ENCODE results near the gene SPRED2.

DNA sequence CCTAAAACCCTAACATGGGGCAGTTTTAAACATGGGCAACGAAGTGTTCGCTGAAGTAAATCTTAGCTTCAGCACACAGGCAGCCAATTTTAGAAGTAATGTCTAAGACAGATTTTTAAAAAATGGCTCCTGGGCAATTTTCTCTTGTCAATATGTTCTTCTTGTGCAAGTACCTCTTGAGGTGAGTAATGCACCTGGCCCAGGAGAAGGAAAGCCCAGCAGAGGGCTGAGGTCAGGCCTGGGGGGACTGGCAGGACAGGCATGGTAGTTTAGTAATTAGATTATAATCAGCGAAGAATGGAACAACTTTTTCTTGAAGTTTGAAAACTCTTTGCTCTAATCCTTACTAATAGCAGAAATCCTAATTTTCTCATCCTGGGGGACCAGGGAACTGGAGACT, 77.6 kb downstream of the SPRED2 start:
- TF ChIP-seq EZH2 (IDR thresholded peaks at IDR 0.05; ENCODE audit: insufficient read depth, poor library complexity, severe bottlenecking), result no peak
- no peak for TF ChIP-seq EZH2phosphoT487 (IDR thresholded peaks at IDR 0.05; ENCODE audit: insufficient read depth, low read depth)
